Fibroblast of pulmonary artery (primary cell): Measurements from ENCODE around the gene ASTN2.

Experiments used
- DNase-seq: peaks from one replicate; pipeline ENCODE4 v3.0.0-alpha.2; 2010; ENCODE audit warnings: low read depth
- H3K4me3 ChIP-seq: replicated peaks from 2 replicates; pipeline ENCODE4 v1.5.1; 2011; ENCODE audit warnings: low read depth, mild to moderate bottlenecking, control low read depth, low read length, moderate library complexity
- CTCF ChIP-seq: IDR thresholded peaks from 2 replicates; pipeline ENCODE4 v1.5.1; 2011; ENCODE audit warnings: mild to moderate bottlenecking, control low read depth, low read length, inconsistent platforms; ENCODE audit errors: missing control alignments

ASTN2 gene

GRCh38 chr9:117434566-117434965 lies 19.7 kb upstream of the ASTN2 start:
- H3K4me3 ChIP-seq = no peak overlapping the region
- no peak for TF ChIP-seq CTCF
- DNase-seq = no peak

GRCh38 chr9:117430813-117431212 lies 16.0 kb upstream of the ASTN2 start:
- no peak for DNase-seq
- H3K4me3 ChIP-seq = no peak overlapping the region
- TF ChIP-seq CTCF = no peak

DNA sequence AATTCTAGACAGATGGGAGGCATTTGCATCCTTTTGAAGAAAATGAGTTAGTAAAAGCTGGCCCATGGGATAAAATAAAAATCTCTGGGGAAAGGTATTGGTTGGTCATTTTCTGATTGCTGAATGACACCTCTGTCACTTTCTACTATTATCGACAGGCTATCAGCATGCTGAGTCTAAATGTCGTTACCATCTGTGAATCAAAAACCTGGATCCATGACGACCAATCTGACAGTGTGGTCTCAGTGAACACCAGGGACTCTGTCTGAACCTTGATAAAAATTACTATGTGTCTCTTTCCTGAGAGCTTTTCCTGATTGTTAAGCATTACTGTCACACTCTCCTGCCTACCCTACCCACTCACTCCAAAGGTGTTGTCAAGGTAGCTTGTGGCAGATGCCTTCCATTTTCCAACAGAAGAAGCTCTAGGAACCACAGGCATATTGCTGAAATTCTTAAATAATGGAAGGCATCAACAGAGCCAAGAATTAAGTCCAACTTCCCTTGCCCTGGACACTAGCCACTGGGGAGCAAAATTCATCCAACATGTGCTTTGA lies 12.6 kb upstream of the ASTN2 start:
- H3K4me3 ChIP-seq = no peak overlapping the region
- no peak for DNase-seq
- TF ChIP-seq CTCF = no peak

DNA sequence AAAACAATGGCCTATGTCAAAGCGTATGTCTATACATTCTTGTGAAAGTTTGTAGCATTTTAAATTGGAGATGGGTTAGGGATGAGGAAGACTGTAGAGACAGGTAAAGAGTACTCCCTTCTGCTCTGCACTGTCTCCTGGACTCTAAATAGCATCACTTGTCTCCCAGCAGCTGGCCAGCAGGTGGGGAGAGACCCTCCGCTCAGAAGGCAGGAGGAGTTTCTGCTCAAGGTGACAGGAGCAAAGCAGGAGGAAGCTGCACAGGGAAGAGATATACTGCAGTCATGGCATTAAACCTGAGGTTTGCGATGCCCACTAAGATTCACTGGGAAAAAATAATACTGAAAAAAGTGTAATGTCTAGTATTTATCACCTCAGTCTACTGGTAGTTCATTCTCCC lies 10.7 kb upstream of the ASTN2 start:
- no peak for DNase-seq
- TF ChIP-seq CTCF = no peak
- no peak overlapping the region for H3K4me3 ChIP-seq

- no peak for DNase-seq
- H3K4me3 ChIP-seq = no peak overlapping the region
- no peak for TF ChIP-seq CTCF
Measured at GRCh38 chr9:117424291-117424690, 9.4 kb upstream of the ASTN2 start.

DNA sequence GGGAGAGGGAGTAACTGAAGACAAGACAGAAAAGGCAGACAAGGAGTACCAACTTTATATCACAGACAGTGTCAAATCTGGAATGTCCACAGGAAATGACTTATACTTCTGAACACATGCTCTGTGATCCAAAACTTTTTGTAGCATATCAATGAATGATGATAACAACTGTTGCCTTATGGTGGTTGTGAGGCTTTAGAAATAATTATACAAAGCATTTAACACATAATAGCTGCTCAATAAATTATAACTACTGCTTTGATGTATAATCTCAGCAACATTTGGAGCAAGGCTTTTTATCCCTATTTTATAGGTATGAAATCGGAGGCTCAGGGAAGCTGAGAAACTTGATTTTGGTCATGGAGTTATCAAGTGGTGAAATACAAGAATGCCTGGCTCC lies 3.3 kb upstream of the ASTN2 start:
- H3K4me3 ChIP-seq = no peak overlapping the region
- no peak for DNase-seq

More for the DNA sequence above, 3.3 kb upstream of the ASTN2 start:
- no peak for TF ChIP-seq CTCF
